Esophagus muscularis mucosa (tissue), 4 donors: Measurements from ENCODE around the gene GLYATL3. TPM values are rescaled to one million over a fixed set of nuclear protein-coding genes. Genes with fewer than 3 reads are reported as not detected.

Source experiments
- DNase-seq: peaks from one replicate; pipeline ENCODE4 v3.0.0-alpha.2; 2017; ENCODE audit errors: extremely low spot score
- H3K27ac ChIP-seq, 4 donors: fragments of 200-600 bp; sonication (generic); replicated peaks in 1 of 4; 1 replicate in 3 of 4; 2 replicates in 1 of 4; pipeline ENCODE4 v1.5.1; 2016 to 2019; ENCODE audit warnings: mild to moderate bottlenecking in 1 of 4
- H3K27me3 ChIP-seq, 4 donors: fragments of 200-600 bp; sonication (generic); one replicate each; pipeline versions ENCODE4 v1.5.1 to v1.6.0; 2016 to 2019
- H3K36me3 ChIP-seq, 4 donors: fragments of 200-600 bp; sonication (generic); one replicate each; pipeline ENCODE4 v1.5.1; 2016 to 2019
- H3K4me1 ChIP-seq, 4 donors: fragments of 200-600 bp; sonication (generic); one replicate each; pipeline ENCODE4 v1.5.1; 2016 to 2019
- H3K4me3 ChIP-seq, 4 donors: fragments of 200-600 bp; sonication (generic); 1 replicate in 2 of 4; 2 replicates in 2 of 4; pipeline ENCODE4 v1.5.1; 2016 to 2019; ENCODE audit warnings: mild to moderate bottlenecking in 4 of 4, moderate library complexity in 1 of 4
- H3K9me3 ChIP-seq, 4 donors: fragments of 200-600 bp; sonication (generic); 1 replicate in 3 of 4; 2 replicates in 1 of 4; pipeline ENCODE4 v1.5.1; 2016 to 2019
- CTCF ChIP-seq, 3 experiments: fragments of 200-600 bp in 2 of 3; fragments of 450-650 bp in 1 of 3; sonication (generic) in 2 of 3; IDR thresholded peaks; one replicate each; pipeline ENCODE4 v1.5.1; 2017 to 2019; ENCODE audit warnings: antibody characterized with exemption in 3 of 3, mild to moderate bottlenecking in 2 of 3, moderate library complexity in 1 of 3
- EP300 ChIP-seq: sonication (generic); formaldehyde crosslinking; IDR thresholded peaks from one replicate; pipeline ENCODE4 v1.6.1; 2017; ENCODE audit warnings: antibody characterized with exemption
- POLR2A ChIP-seq: fragments of 450-650 bp; IDR thresholded peaks from one replicate; pipeline ENCODE4 v1.6.1; 2017; ENCODE audit warnings: antibody characterized with exemption, moderate library complexity, mild to moderate bottlenecking, low read depth
- POLR2AphosphoS5 ChIP-seq, 2 donors: sonication (generic); formaldehyde crosslinking; IDR thresholded peaks; one replicate each; pipeline ENCODE4 v1.6.1; 2017; ENCODE audit warnings: antibody characterized with exemption in 2 of 2
- WGBS: methylation state at CpG from one replicate; pipeline ENCODE4 v1.1.5; 2018; 5-methylcytosine and 5-hydroxymethylcytosine counted together
- intact Hi-C: fragments of 100-400 bp; cut with DNase I; formaldehyde crosslinking; loops from one replicate; pipeline ENCODE4 v1.15.1; 2023
- total RNA-seq, 4 donors: library from RNA; depleted of rRNA; stranded (reverse); fragments of >200 nt; gene quantifications; one replicate each; pipeline versions ENCODE4 v1.1.0 to v1.2.1, GENCODE V29; 2016

GLYATL3 gene
- total RNA-seq, 4 donors from 2014 or later: not detected

GRCh38 chr6:49462071-49462470 is 37.7 kb upstream of the GLYATL3 start:
- no peak for DNase-seq
- Histone ChIP-seq H3K36me3 (peaks cover 0 to 24% (median 12%) of the 10 kb centered on the region in 4 donors), H3K27me3 (peaks cover 0 to 4% (median 0%) of the 10 kb centered on the region in 4 donors), H3K27ac (peak overlapping the region in 3 of 4 donors; percentile 84 to 93 (median 89)), H3K4me1 (peaks cover 19 to 45% (median 41%) of the 10 kb centered on the region in 4 donors), H3K9me3 (no peaks in the 10 kb centered on the region), H3K4me3 (peak overlapping the region; percentile 72 to 89 (median 79))
- TF ChIP-seq EP300: no peak
- no peak for TF ChIP-seq CTCF (IDR thresholded peaks at IDR 0.05)
- TF ChIP-seq POLR2A: no peak
- no peak for TF ChIP-seq POLR2AphosphoS5 (IDR thresholded peaks at IDR 0.05)
- intact Hi-C loops: no loop called here
- WGBS: 53% methylated on average over 3 of the region's 3 CpGs

GRCh38 chr6:49462599-49462926 is 37.2 kb upstream of the GLYATL3 start:
- peak overlapping the region; percentile 72 to 89 (median 79) for H3K4me3 ChIP-seq
- DNase-seq: no peak
- TF ChIP-seq POLR2AphosphoS5 (IDR thresholded peaks at IDR 0.05) (no peak), POLR2A (no peak), EP300 (no peak), CTCF (IDR thresholded peaks at IDR 0.05) (no peak)
- 0% methylated on average over 7 of the region's 7 CpGs for WGBS
- H3K9me3 ChIP-seq: no peaks in the 10 kb centered on the region
- intact Hi-C loops: no loop called here
- H3K27ac ChIP-seq: peak overlapping the region; percentile 84 to 93 (median 88)
- H3K36me3 ChIP-seq: peaks cover 0 to 19% (median 8%) of the 10 kb centered on the region in 4 donors
- peaks cover 19 to 45% (median 41%) of the 10 kb centered on the region in 4 donors for H3K4me1 ChIP-seq
- peaks cover 0 to 4% (median 0%) of the 10 kb centered on the region in 4 donors for H3K27me3 ChIP-seq

GRCh38 chr6:49462927-49463611 is 36.7 kb upstream of the GLYATL3 start, which contains the start of the genes CENPQ and MMUT:
Gene CENPQ (plus strand): TSS chr6:49463370. CDS start chr6:49470177, 6,807 bp downstream.
Gene MMUT (minus strand): TSS chr6:49463253. CDS start chr6:49459466, 3,787 bp downstream.
- Histone ChIP-seq H3K4me3 (peak within 1 kb of the TSS; percentile 72 to 89 (median 79)), H3K27me3 (peaks cover 0 to 4% (median 0%) of the 10 kb centered on the region in 4 donors), H3K27ac (peak within 1 kb of the TSS; percentile 84 to 93 (median 88)), H3K4me1 (peaks cover 19 to 45% (median 41%) of the 10 kb centered on the region in 4 donors), H3K9me3 (no peaks in the 10 kb centered on the region), H3K36me3 (peaks cover 0 to 14% (median 4%) of the 10 kb centered on the region in 4 donors)
- intact Hi-C loops: no loop called here
- WGBS: under 1% methylated on average over 31 of the region's 37 CpGs
- DNase-seq: peak; percentile 98
- TF ChIP-seq EP300 (peak; percentile 63), POLR2AphosphoS5 (IDR thresholded peaks at IDR 0.05) (peak; percentile 96 to 98), CTCF (IDR thresholded peaks at IDR 0.05) (peak in 1 of 3 experiments; percentile 22), POLR2A (no peak)

GRCh38 chr6:49463612-49463967 is 36.1 kb upstream of the GLYATL3 start:
- Histone ChIP-seq H3K27ac (peak overlapping the region; percentile 84 to 93 (median 88)), H3K9me3 (no peaks in the 10 kb centered on the region), H3K4me3 (peak overlapping the region; percentile 72 to 89 (median 79)), H3K27me3 (peaks cover 0 to 4% (median 0%) of the 10 kb centered on the region in 4 donors), H3K4me1 (peaks cover 19 to 44% (median 41%) of the 10 kb centered on the region in 4 donors), H3K36me3 (peaks cover 0 to 9% (median 4%) of the 10 kb centered on the region in 4 donors)
- 1% methylated on average over 4 of the region's 4 CpGs for WGBS
- TF ChIP-seq EP300: no peak
- TF ChIP-seq POLR2AphosphoS5 (IDR thresholded peaks at IDR 0.05): no peak
- TF ChIP-seq CTCF (IDR thresholded peaks at IDR 0.05): no peak
- no peak for TF ChIP-seq POLR2A
- no peak for DNase-seq
- intact Hi-C loops: no loop called here
